Breast epithelium (tissue), 3 donors: ENCODE data around the gene MAST4.

Experiments
- CTCF ChIP-seq, 3 donors: fragments of 450-650 bp; IDR thresholded peaks; one replicate each; pipeline ENCODE4 v1.5.1; 2016 to 2017; ENCODE audit warnings: antibody characterized with exemption in 3 of 3, mild to moderate bottlenecking in 3 of 3, moderate library complexity in 3 of 3
- POLR2A ChIP-seq: fragments of 450-650 bp; IDR thresholded peaks from one replicate; pipeline ENCODE4 v1.6.1; 2016; ENCODE audit warnings: antibody characterized with exemption, mild to moderate bottlenecking, moderate library complexity

- TF ChIP-seq POLR2A (no peak), CTCF (IDR thresholded peaks at IDR 0.05) (no peak)
Observed at GRCh38 chr5:66931651-66932050, 335.5 kb downstream of the MAST4 start.
